HG02981 (cell line): ENCODE data around the gene MDK.
"Not testable (repeated sequence)": the region's sequence is repeated elsewhere in the genome, so short reads cannot be mapped to it uniquely, and the experiment has no call there.

Source experiments
- ATAC-seq: cut with Tn5 transposase; IDR thresholded peaks from one replicate; pipeline ENCODE4 v1.9.1; 2021; ENCODE audit warnings: mild to moderate bottlenecking, moderate library complexity; ENCODE audit not compliant: unreplicated experiment

Gene MDK

GRCh38 chr11:46367244-46367915, 14.1 kb upstream of the MDK start:
- peak; percentile 58 for ATAC-seq

DNA sequence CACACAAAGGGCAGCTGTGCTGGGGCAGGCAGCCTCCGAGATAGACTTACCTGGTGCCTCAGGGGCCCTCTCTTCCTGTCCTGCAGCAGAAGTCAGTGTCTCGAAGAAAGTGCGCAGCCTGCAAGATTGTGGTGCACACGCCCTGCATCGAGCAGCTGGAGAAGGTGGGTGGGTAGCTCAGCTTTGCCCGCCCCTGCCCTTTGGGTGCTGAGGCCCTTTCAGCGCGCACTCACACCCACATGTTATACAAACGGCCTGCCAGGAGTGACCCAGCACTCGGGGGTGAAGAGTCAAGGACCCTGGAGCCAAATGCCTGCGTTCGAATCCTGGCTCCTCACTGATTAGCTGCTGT, 13.6 kb upstream of the MDK start:
- no peak for ATAC-seq

DNA sequence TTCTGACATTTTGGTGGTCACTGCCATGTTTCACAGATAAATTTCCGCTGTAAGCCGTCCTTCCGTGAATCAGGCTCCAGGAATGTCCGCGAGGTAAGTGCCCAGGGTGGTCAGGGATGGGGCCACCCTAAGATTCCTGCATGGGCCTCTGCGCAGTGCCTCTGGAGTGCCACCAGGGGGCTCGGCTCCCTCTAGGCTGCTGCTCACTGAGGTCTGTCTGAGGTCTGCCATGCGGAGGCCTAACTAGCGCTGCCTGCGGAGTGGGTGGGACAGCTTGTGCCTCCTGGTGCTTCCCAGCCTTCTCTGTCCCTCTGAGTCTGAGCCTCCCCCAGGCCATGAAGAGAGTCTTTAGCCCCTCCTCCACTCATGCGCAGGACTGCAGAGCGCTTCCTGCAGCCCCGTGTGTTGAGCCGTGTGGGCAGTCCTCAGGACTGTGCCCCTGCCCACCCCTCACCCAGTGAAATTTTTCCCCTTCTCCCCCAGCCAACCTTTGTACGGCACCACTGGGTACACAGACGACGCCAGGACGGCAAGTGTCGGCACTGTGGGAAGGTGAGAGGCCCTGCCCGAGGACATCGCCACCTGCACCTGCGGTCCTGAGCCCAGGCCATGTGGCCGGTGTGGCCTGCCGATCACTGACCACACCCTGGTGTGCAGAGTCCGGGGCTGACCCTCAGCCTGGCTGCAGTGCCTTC, 11.9 kb upstream of the MDK start:
- no peak for ATAC-seq

- ATAC-seq: no peak
These were observed 11.2 kb upstream of the MDK start for GRCh38 chr11:46370253-46370652.

GRCh38 chr11:46371262-46371661, 10.2 kb upstream of the MDK start:
- ATAC-seq: not testable (repeated sequence)

GRCh38 chr11:46372086-46372485, 9.4 kb upstream of the MDK start:
- no peak for ATAC-seq

- not testable (repeated sequence) for ATAC-seq
These were observed 9.0 kb upstream of the MDK start for GRCh38 chr11:46372501-46372900.

- no peak for ATAC-seq
These were observed 7.4 kb upstream of the MDK start for GRCh38 chr11:46373787-46374740.

DNA sequence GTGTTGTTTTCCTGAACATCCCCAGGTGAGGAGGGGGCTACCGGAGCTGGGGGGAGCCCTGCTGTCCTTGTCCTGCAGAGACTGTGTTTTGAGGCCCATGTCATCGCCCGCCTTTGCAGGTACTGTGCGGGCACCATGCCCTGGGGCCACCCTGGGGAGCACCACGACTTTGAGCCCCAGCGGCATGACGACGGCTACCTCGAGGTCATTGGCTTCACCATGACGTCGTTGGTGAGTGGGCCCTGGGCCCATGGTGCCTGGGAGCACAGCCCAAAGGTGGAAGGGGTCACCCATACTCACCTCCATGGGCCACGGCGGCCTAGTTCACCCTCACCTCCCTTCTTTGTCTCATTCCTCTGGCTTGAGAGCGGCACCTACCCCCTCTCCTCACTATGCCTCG, 6.7 kb upstream of the MDK start:
- no peak for ATAC-seq

- ATAC-seq: no peak
These were observed 5.9 kb upstream of the MDK start for GRCh38 chr11:46375392-46376101.

GRCh38 chr11:46376258-46377050, 5.0 kb upstream of the MDK start:
- ATAC-seq: no peak

DNA sequence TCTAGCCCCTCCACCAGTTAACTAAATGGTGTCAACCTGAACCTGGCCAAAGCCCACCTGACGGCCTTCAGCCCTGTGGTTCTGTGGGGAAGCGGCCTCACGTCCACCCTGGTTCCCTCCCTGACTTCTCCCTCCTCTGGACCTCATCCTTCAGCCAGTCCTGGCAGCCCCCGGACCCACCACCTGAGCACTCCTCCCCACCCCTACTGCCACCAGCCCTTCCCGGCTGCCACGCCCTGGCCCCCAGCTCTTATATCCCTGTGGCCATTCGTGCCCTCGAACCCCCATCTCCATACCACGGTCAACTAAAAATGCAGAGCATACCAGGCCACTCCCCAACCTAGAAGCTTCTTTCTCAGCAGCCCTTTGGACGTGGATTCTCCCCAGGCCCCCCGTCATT, 4.2 kb upstream of the MDK start:
- no peak for ATAC-seq

- no peak for ATAC-seq
These were observed 3.6 kb upstream of the MDK start for GRCh38 chr11:46377831-46378230.

DNA sequence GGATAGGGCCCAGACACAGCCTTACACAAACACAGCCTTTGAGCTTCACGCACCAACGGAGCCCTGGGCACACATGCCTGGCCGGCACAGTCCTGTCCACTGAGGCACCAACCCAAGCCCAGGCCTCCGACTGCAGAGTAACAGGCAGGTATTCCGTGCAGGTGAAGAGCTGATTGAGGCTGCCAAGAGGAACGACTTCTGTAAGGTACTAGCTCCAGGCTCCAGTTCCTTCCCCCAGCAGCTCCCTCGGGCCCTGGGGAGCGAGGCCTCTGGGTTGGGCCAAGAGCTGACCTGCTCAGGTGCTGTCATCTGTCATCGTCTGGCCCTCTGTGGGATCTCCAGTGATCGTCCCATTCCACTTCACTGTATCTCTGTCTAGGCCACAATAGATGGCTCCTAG, 3.2 kb upstream of the MDK start:
- ATAC-seq: no peak

DNA sequence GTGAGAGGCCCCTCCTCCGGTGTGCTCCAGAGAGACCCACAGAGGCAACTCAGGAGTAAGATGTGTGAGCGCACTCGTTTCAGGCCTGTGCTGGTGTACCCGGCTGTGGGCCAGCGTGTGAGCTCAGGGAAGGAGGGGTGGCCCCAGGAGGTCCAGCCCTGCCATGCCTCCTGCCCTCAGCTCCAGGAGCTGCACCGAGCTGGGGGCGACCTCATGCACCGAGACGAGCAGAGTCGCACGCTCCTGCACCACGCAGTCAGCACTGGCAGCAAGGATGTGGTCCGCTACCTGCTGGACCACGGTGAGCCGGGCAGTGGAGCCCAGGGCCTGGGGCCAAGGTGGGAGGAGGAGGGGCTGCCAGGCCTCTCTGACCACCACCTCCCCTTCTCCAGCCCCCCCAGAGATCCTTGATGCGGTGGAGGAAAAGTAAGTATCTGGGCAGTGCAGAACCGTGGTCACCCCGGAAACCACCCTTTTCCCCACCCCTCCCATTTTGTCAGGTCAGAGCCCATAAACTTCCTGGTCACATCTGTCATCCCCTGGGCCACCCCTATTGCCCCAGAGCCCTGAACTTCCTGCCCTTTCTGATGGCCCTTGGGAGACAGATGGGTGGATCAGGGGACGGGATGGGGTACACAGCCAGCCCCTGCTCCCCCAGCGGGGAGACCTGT, 2.5 kb upstream of the MDK start:
- ATAC-seq: no peak

DNA sequence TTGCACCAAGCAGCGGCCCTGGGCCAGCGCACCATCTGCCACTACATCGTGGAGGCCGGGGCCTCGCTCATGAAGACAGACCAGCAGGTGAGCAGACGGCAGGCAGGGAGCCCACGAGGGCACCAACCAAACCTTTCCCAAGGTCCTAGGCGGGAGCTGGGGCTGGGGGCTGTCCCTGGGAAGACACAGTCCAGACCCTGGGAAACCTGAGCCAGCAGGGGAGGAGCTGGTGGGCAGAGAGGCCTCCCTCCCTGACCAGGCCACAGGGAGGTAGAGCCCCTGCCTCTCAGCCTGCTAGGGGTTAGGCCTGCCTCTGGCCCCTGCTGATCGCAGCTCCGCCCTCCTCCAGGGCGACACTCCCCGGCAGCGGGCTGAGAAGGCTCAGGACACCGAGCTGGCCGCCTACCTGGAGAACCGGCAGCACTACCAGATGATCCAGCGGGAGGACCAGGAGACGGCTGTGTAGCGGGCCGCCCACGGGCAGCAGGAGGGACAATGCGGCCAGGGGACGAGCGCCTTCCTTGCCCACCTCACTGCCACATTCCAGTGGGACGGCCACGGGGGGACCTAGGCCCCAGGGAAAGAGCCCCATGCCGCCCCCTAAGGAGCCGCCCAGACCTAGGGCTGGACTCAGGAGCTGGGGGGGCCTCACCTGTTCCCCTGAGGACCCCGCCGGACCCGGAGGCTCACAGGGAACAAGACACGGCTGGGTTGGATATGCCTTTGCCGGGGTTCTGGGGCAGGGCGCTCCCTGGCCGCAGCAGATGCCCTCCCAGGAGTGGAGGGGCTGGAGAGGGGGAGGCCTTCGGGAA, 1.8 kb upstream of the MDK start:
- ATAC-seq: not testable (repeated sequence)

- ATAC-seq: no peak
These were observed 975 bp upstream of the MDK start for GRCh38 chr11:46380340-46381047.
